Measurements from ENCODE around the gene FGF3.

Gene FGF3

GRCh38 chr11:69818603-69819441 is at the start of gene FGF3:
Gene FGF3 (minus strand): TSS chr11:69819416. CDS start chr11:69818933, 483 bp downstream.
- no peak for DNase-seq

- DNase-seq, result no peak
Observed at GRCh38 chr11:69868871-69869270, 49.7 kb upstream of the FGF3 start.

- DNase-seq, result no peak
Observed at GRCh38 chr11:69868006-69868810, 49.0 kb upstream of the FGF3 start.

DNA sequence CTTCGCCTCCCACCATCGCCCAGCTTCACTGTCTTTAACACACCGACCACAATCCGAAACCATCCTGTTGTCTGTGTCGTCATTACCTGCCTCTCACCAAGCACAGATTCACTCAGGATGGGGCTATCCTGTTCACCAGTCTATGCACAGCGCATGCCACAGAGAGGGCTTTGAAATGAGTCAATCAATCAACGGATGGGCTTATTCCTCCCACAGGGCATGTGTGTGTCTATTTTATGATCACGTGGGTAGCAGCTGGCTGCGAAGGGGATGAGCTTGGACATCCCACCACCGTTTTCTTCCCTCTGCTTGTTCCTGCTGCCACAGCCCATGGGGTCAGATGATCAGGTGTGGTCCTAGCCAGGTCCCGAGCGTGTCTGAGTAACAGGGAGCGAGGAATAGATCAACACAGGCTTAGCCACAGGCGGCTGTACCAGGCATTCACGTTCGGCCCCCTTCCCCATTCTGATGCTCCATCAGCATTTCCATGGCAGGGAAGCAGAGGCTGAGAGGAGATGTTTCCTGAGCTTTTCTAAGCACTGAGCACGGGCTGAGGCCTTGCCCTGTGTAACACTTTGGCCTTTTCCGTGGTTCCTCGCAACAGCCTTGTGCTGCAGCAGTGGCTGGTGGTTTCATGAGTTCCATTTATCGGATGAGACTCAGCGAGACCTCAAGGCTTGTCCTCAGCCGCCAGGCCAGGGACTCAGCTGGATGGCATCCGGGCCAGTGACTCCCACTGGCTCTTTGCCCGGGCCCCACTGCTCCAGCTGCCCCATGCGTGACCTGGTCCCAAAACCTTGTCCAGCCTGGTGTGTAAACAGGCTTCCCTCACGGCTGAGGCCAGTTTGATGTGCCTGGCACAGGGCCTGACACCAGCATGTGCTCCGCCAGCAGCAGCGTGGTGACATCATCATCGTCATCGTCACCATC is 48.1 kb upstream of the FGF3 start:
- no peak for DNase-seq

DNA sequence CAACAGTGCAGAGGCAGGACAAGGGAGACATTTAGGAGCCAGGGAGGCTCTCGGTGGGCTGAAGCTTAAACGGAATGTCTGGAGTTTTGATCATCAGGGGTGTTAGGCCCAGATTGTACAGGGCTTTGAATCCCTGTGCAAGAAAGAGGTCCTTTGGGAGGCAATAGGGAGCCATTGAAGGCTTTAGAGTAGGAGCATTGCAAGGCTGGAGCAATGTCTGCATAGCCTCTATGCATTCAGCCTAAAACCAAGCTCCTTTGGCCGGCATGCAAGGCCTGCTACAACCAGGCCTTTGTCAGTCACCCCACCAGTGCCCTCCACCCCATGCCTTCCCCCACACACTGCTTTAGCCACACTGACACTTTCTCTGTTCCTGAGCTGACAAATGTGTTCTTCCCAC is 47.4 kb upstream of the FGF3 start:
- DNase-seq, result no peak

- no peak for DNase-seq
Observed at GRCh38 chr11:69865707-69866106, 46.5 kb upstream of the FGF3 start.

DNA sequence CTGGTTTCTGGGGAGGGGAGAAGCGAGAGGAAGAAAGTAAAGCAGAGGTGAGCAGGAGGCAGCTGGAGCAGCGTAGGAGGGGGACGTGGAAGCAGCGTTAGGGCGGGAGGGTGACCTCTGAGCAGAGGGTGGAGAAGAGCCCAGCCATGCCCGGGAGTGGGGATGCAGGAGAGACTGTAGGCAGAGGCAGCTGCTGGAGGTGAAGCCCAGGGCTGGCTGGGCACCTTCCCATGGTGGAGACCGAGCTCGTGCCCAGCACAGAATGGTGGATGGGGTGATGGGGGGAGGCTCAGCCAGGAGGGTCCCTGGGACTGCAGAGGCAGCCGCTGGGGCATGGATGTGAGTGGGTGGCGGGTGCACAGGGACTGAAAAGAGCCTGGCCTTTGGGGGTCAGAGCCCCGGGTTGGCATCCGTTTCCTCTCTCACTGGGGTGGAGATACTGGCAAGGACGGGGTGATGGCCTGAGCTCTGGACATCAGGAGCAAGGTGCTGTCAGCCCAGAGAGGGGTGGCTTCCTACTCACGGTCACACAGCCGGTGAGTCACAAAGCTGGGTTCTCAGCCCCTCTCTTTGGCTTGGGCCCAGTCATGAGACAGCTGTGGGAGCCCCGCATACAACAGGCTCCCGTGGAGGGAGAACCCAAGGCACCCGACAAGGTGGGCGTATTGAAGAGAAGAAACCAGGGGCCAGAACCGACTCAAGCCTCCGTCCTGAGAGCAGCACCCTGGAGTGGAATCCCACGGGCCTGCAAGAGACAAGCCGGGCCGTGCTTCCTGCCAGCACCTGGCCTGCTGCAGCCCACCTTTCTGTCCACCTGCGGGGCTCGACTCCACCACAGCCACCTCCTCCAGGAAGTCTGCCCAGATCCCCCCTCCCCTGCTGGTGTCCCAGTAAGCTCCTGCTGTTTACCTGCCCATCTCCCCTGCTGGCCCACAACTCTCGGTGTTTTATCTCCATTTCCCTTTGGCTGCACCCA is 45.8 kb upstream of the FGF3 start:
- DNase-seq, result no peak

DNA sequence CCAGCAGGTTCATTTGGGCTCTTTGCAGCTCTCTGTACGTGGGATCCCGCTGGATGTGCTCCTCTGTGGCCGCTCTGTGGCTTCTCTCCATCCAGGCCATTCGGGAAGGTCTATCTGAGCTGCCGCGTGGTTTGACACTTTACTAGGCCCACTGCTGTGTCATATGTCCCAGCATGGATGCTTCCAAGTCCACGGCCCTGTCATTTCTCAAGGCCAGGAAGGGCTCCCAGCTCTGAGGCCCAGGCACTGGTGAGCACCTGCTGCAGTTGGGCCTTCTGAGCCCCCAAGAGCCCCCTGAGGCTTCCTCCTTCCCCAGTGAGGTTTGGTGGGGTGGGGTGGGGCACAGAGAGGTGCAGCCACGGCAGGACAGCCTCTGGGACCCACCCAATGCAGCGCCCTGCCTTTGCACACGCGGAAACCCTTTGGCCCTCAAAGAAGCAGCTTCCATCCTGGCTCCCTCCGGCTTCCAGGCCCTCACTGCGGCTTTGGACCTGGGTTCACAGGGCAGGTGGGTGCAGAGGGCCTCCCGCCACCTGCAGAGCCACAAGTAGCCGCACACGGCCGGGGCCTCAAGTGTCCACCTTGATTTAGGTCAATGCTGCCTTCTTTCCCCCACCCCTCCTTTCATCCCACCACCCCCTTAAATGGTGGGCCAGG is 44.5 kb upstream of the FGF3 start:
- DNase-seq, result no peak

GRCh38 chr11:69862797-69863543 is 43.8 kb upstream of the FGF3 start:
- no peak for DNase-seq

DNA sequence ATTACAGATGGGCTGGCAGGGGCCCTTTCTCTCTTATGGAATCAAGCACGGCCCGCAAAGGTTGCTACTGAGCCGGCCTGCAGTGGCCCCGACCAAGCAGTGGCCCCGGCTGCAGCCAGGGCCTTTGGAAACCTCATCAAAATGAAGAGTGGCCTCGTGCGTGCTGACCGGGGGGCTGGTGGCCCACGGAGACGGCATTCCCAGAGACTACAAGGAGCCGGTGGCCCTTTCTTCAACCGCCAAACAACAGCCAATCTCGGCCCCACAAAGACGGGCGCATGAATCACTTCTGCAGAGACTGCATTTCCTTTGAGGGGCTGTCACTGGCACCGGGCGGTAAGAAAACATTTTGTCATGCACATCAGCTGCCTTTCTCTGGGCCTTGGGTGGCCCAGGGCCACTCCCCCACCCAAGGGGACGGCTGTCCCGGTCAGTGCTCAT is 43.1 kb upstream of the FGF3 start:
- no peak for DNase-seq

DNA sequence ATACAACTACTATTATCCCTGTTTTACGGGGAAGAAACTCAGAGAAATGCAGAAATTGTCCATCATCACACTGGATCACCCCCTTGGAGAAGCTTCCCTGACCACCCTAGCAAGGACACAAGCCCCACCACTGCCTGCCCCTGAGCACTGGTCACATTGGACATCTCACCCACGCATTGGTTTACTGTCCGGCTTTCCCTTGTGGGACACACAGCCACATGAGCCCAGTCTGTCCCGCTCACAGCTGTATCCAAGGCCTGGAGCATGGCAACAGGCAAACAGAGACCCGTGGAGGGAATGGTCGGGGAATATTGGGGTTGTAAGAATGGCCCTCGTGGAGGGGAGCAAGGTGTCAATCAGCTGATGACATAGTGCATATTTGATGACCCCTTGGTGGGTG is 42.7 kb upstream of the FGF3 start:
- no peak for DNase-seq

DNA sequence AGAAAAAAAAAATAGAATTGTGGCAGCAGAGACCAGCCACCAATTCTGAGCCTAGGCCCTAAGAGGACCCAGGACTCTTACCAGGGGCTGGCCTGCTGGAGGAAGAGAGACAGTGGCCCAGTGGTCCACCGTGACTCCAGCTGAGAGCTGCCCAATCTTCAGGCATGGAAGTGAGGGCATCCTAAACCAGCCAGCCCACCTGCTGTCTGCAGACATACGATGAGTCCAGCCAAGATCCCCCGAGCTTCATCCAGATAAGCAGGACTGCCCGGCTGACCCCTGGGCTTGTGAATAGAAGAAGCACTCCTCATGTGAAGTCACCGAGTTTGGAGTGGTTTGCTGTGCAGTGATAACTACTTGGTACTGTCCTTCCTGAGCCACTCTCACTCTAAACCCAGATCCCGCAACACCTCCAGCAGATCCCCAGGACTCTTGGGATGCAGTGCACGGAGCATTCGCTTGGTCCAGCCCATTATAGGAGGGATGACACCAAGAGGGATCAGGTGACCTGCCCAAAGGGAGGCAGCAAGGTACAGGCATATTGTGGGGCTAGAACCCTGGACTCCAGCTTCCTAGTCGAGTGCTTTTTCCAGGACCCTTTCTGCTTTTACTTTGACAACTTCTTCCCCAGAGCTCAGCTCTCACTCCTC is 41.7 kb upstream of the FGF3 start:
- no peak for DNase-seq

GRCh38 chr11:69860244-69860643 is 41.0 kb upstream of the FGF3 start:
- DNase-seq, result no peak

- no peak for DNase-seq
Observed at GRCh38 chr11:69859275-69859934, 40.2 kb upstream of the FGF3 start.

DNA sequence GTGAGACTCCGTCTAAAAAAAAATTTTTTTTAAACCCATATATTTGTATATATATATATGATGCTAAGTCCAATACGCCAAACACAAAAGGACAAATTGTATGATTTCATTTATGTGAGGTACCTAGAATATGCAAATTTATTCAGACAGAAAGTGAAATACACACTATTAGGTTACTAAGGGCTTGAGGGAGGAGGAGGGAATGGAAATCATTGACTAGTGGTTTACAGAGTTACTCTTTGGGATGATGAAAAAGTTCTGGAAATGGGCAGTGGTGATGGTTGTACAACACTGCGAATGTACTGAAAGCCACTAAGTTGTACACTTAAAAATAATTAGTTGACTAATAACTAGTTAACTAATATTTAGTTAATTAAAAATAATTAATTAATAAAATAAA is 36.2 kb upstream of the FGF3 start:
- no peak for DNase-seq

DNA sequence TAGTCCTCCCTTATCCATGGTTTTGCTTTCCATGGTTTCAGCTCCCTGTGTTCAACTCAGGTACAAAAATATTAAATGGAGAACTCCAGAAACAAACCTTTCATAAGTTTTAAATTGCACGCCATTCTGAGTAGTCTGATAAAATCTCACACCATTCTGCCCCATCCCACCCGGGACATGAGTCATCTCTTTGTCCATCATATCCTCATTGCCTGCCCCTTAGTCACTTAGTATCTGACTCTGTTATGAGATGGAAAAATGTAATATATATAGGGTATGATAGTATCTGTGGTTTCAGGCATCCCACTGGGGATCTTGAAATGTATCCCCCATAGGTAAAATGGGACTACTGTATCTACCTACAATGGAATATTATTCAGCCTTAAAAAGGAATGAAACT is 35.5 kb upstream of the FGF3 start:
- DNase-seq, result no peak

DNA sequence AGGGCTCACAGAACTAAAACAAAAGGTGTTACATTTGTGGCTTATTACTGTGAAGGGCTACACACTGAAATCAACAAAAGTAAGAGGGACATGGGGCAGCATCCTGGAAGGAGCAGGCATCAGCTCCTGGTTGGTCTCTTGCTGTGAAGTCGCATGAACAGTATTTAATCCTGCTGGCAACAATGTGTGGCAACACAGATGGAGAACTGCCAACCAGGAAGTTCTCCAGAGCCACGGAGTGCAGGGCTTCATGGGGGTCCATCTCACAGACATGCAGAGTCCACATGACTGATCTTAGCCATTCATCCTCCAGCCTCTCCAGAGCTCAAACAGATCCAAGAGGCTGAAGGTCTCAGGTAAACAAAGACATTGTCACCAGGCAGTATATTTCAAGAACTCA is 32.8 kb upstream of the FGF3 start:
- no peak for DNase-seq

DNA sequence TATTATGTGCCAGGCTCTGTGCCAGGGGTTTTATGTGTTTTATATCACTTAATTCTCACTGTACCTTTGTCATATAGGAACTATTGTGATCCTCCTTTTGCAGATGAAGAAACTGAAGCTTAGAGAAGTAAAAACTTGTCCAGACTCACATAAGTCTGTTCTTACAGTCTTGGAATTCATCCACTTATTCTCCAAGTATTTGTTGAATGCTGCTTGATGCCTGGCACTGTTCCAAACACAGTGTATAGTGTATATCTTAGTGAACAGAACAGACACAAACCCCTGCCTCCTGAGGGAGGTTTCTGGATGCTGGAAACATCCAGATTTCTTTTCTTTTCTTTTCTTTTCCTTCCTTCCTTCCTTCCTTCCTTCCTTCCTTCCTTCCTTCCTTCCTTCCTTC is 29.0 kb upstream of the FGF3 start:
- no peak for DNase-seq

GRCh38 chr11:69844396-69844795 is 25.2 kb upstream of the FGF3 start:
- DNase-seq, result no peak
